K562 (cell line): Measurements from ENCODE around the gene MLH3. TPM values are rescaled to one million over a fixed set of nuclear protein-coding genes. Genes with fewer than 3 reads are reported as not detected.

Source experiments
- ATAC-seq: fragments of 200-7000 bp; cut with Tn5 transposase; 3 replicates; pipeline ENCODE4 v1.9.1; 2020; ENCODE audit warnings: moderate library complexity
- BruUV-seq: library from RNA; stranded (reverse); fragments of 400-500 nt; replicated peaks from 2 replicates; lab custom pipeline; 2021; lab: Mats Ljungman, UMichigan
- CTCF ChIA-PET: fragments of 300-600 bp; formaldehyde crosslinking; extraction: SDS; loops from one replicate; lab custom pipeline; 2021; ENCODE audit warnings: low intra/inter-chr PET ratio; lab: Yijun Ruan, JAX
- POLR2A ChIA-PET: fragments of 300-600, 350-650 bp; sonication (Branson Sonifier 250); formaldehyde crosslinking; extraction: SDS; loops from one replicate; lab custom pipeline; 2021; ENCODE audit warnings: antibody characterized with exemption, inconsistent platforms; lab: Yijun Ruan, JAX
- DNase-seq, 4 experiments: peaks; one replicate each; pipeline versions ENCODE4 v3.0.0 to v3.0.0-alpha.2; 2011 to 2018; ENCODE audit warnings: low spot score in 3 of 4, mixed read lengths in 3 of 4; ENCODE audit errors: extremely low read depth in 1 of 4
- FAIRE-seq: peaks from 2 replicates; lab custom pipeline; 2011; peaks lifted over from hg19 to GRCh38; lab: Jason Lieb, UNC
- H2AFZ ChIP-seq: 2 replicates; pipeline ENCODE4 v1.6.0; 2011; ENCODE audit warnings: low read depth, low read length, control low read depth, inconsistent platforms
- H3K27ac ChIP-seq: fragments of 200-600 bp; 3 replicates; pipeline ENCODE4 v1.8.0; 2011; ENCODE audit warnings: low read depth, mild to moderate bottlenecking, control low read depth, inconsistent platforms, low read length, moderate library complexity, mixed read lengths; ENCODE audit errors: extremely low read depth
- H3K27me3 ChIP-seq, 2 experiments: fragments of 300-600 bp in 1 of 2; 2 replicates in 1 of 2; 3 replicates in 1 of 2; pipeline versions ENCODE4 v1.6.0 to v1.8.0; 2011; ENCODE audit warnings: inconsistent platforms in 2 of 2, low read length in 2 of 2, mild to moderate bottlenecking in 1 of 2, mixed read lengths in 1 of 2, moderate library complexity in 1 of 2; ENCODE audit not compliant: control insufficient read depth in 2 of 2, insufficient read depth in 2 of 2
- H3K36me3 ChIP-seq: fragments of 300-600 bp; 3 replicates; pipeline ENCODE4 v1.8.0; 2011; ENCODE audit warnings: mild to moderate bottlenecking, low read length, inconsistent platforms; ENCODE audit not compliant: control insufficient read depth, insufficient read depth
- H3K4me1 ChIP-seq, 2 experiments: fragments of 200-600 bp in 1 of 2; replicated peaks in 1 of 2; 2 replicates in 1 of 2; 3 replicates in 1 of 2; pipeline versions ENCODE4 v1.5.1 to v1.8.0; 2011; ENCODE audit warnings: inconsistent platforms in 2 of 2, low read length in 2 of 2, mild to moderate bottlenecking in 1 of 2, mixed read lengths in 1 of 2, moderate library complexity in 1 of 2; ENCODE audit not compliant: control insufficient read depth in 2 of 2, insufficient read depth in 2 of 2
- H3K4me2 ChIP-seq: 2 replicates; pipeline ENCODE4 v1.6.1; 2011; ENCODE audit warnings: low read length, control low read depth, inconsistent platforms, mixed read lengths; ENCODE audit not compliant: insufficient read depth
- H3K4me3 ChIP-seq: fragments of 200-600 bp; sonication (generic), shearing (Covaris generic); 2 replicates; pipeline ENCODE4 v1.5.1; 2016; ENCODE audit warnings: control low read depth, inconsistent platforms
- H3K79me2 ChIP-seq: fragments of 200-600 bp; 3 replicates; pipeline ENCODE4 v1.8.0; 2011; ENCODE audit warnings: low read length, inconsistent platforms; ENCODE audit not compliant: control insufficient read depth, insufficient read depth
- H3K9ac ChIP-seq, 2 experiments: 2 replicates each; pipeline versions ENCODE4 v1.6.0 to v1.6.1; 2011; ENCODE audit warnings: low read depth in 2 of 2, low read length in 2 of 2, control low read depth in 1 of 2, inconsistent platforms in 1 of 2, mild to moderate bottlenecking in 1 of 2, mixed read lengths in 1 of 2; ENCODE audit not compliant: insufficient read depth in 1 of 2
- H3K9me1 ChIP-seq: one replicate; pipeline ENCODE4 v1.6.0; 2011; ENCODE audit warnings: inconsistent platforms, mild to moderate bottlenecking, low read length, moderate library complexity; ENCODE audit not compliant: control insufficient read depth, insufficient read depth
- H3K9me3 ChIP-seq: replicated peaks from 2 replicates; pipeline ENCODE4 v1.5.1; 2011; ENCODE audit warnings: low read depth, low read length, inconsistent platforms; ENCODE audit not compliant: control insufficient read depth, insufficient read depth
- H4K20me1 ChIP-seq: replicated peaks from 2 replicates; pipeline ENCODE4 v1.6.1; 2011; ENCODE audit warnings: low read length, inconsistent platforms, mixed read lengths; ENCODE audit not compliant: control insufficient read depth, insufficient read depth
- CREB1 ChIP-seq, 2 experiments: sonication (generic) in 1 of 2; formaldehyde crosslinking in 1 of 2; IDR thresholded peaks; 2 replicates each; pipeline versions ENCODE4 v1.6.1 to v1.8.0; 2012 to 2022; ENCODE audit warnings: inconsistent platforms in 1 of 2, mild to moderate bottlenecking in 1 of 2, missing genetic modification reagents in 1 of 2, moderate library complexity in 1 of 2
- MYC ChIP-seq, 2 experiments: fragments of 250-450 bp in 1 of 2; sonication (Bioruptor Pico) in 1 of 2; IDR thresholded peaks; 2 replicates each; pipeline versions ENCODE4 v1.5.1 to v1.6.1; 2012 to 2021; ENCODE audit warnings: low read depth in 2 of 2, borderline replicate concordance in 1 of 2, improper control_type of control experiment in 1 of 2, low read length in 1 of 2, mild to moderate bottlenecking in 1 of 2, moderate library complexity in 1 of 2
- TAL1 ChIP-seq: fragments of 450-650 bp; IDR thresholded peaks from 2 replicates; pipeline ENCODE4 v1.6.1; 2016; ENCODE audit warnings: mild to moderate bottlenecking
- WGBS: fragments of 100-300 bp; shearing (Covaris generic); methylation state at CpG from one replicate; pipeline ENCODE4 v1.1.6; 2016; ENCODE audit warnings: low coverage, mixed read lengths; ENCODE audit not compliant: insufficient coverage; ENCODE audit errors: missing lambda C conversion rate; 5-methylcytosine and 5-hydroxymethylcytosine counted together
- in situ Hi-C: fragments of 300-500 bp; cut with MboI; formaldehyde crosslinking; loops from 4 replicates; pipeline ENCODE4 v1.15.0; 2018; ENCODE audit warnings: inconsistent platforms, mixed read lengths
- intact Hi-C: fragments of 100-400 bp; cut with micrococcal nuclease; formaldehyde crosslinking; loops from 2 replicates; pipeline ENCODE4 v1.14.2; 2022
- polyA plus RNA-seq, 8 experiments: library from polyadenylated mRNA; depleted of rRNA in 4 of 8; stranded (reverse) in 5 of 8; unstranded in 3 of 8; fragments of >200 nt; fragmentation: Nextera tagmentation in 2 of 8; fragmentation: Illumina TruSeq in 1 of 8; extraction: Ambion mirVana in 2 of 8; extraction: Trizol in 1 of 8; gene quantifications; 2 replicates each; pipeline versions ENCODE4 v1.2.1 to v1.2.3, GENCODE V29; 2011 to 2014; ENCODE audit warnings: inconsistent platforms in 1 of 8, missing spikeins in 1 of 8
- total RNA-seq, 7 experiments: library from RNA; depleted of rRNA in 6 of 7; stranded (reverse); fragments of >200 nt in 6 of 7; fragmentation: Illumina TruSeq in 2 of 7; extraction: Trizol in 2 of 7; gene quantifications; 2 replicates each; pipeline versions ENCODE4 v1.2.1 to v1.2.3, GENCODE V29; 2011 to 2021; ENCODE audit warnings: low replicate concordance in 1 of 7
- TF ChIP-seq, protein P1 (sequence below): sonication (generic); formaldehyde crosslinking; IDR thresholded peaks from 2 replicates; pipeline ENCODE4 v1.8.1; 2023; ENCODE audit warnings: mild to moderate bottlenecking, missing genetic modification reagents
- TF ChIP-seq, protein P2 (sequence below), 2 experiments: fragments of 450-650 bp in 1 of 2; sonication (generic) in 1 of 2; formaldehyde crosslinking in 1 of 2; IDR thresholded peaks; 2 replicates each; pipeline versions ENCODE4 v1.7.1 to v1.9.0; 2016 to 2022; ENCODE audit warnings: inconsistent platforms in 1 of 2, mild to moderate bottlenecking in 1 of 2, missing genetic modification reagents in 1 of 2
- TF ChIP-seq, protein P3 (sequence below): fragments of 250-450 bp; sonication (Bioruptor Pico); IDR thresholded peaks from 2 replicates; pipeline ENCODE4 v1.8.0; 2021; ENCODE audit warnings: borderline replicate concordance, mild to moderate bottlenecking, moderate library complexity; ENCODE audit not compliant: poor library complexity, severe bottlenecking

Gene MLH3
- total and polyA plus RNA-seq, 9 of the 15 experiments (the other 6 are each of a cell fraction or from before 2014, with no cell fraction given): 5.9 to 15.3 (median 10.7) TPM

DNA sequence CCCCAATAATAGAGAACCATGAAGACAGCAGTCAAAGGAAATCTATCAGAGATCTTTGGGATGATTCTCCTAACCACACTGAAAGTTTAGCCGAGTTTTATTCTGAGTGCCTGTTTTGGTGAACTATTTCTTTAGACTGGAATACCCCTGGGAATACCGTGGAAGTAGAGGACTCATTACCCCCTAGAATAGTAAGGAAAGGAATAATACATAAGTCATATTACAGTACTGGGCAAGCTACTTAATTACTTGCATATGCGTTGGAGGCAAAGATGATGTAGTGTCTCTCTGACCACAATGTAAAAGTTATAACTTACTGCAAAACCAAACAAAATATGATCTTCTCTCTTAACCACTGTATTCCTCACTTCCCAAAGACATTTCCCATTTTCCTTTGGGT lies 43.6 kb upstream of the MLH3 start:
- H3K27ac ChIP-seq: no peak overlapping the region
- TF ChIP-seq CREB1 (IDR thresholded peaks at IDR 0.05) (no peak), CREB1 (CRISPR knock-in tag; IDR thresholded peaks at IDR 0.05) (no peak), TAL1 (no peak), MYC (IDR thresholded peaks at IDR 0.05; ENCODE audit: low read depth, low read length) (no peak), MYC (CRISPR knock-in tag; IDR thresholded peaks at IDR 0.05; ENCODE audit: borderline replicate concordance, low read depth) (no peak)
- TF ChIP-seq, protein P1, sequence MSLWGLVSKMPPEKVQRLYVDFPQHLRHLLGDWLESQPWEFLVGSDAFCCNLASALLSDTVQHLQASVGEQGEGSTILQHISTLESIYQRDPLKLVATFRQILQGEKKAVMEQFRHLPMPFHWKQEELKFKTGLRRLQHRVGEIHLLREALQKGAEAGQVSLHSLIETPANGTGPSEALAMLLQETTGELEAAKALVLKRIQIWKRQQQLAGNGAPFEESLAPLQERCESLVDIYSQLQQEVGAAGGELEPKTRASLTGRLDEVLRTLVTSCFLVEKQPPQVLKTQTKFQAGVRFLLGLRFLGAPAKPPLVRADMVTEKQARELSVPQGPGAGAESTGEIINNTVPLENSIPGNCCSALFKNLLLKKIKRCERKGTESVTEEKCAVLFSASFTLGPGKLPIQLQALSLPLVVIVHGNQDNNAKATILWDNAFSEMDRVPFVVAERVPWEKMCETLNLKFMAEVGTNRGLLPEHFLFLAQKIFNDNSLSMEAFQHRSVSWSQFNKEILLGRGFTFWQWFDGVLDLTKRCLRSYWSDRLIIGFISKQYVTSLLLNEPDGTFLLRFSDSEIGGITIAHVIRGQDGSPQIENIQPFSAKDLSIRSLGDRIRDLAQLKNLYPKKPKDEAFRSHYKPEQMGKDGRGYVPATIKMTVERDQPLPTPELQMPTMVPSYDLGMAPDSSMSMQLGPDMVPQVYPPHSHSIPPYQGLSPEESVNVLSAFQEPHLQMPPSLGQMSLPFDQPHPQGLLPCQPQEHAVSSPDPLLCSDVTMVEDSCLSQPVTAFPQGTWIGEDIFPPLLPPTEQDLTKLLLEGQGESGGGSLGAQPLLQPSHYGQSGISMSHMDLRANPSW (CRISPR knock-in tag): no peak
- TF ChIP-seq, protein P2, sequence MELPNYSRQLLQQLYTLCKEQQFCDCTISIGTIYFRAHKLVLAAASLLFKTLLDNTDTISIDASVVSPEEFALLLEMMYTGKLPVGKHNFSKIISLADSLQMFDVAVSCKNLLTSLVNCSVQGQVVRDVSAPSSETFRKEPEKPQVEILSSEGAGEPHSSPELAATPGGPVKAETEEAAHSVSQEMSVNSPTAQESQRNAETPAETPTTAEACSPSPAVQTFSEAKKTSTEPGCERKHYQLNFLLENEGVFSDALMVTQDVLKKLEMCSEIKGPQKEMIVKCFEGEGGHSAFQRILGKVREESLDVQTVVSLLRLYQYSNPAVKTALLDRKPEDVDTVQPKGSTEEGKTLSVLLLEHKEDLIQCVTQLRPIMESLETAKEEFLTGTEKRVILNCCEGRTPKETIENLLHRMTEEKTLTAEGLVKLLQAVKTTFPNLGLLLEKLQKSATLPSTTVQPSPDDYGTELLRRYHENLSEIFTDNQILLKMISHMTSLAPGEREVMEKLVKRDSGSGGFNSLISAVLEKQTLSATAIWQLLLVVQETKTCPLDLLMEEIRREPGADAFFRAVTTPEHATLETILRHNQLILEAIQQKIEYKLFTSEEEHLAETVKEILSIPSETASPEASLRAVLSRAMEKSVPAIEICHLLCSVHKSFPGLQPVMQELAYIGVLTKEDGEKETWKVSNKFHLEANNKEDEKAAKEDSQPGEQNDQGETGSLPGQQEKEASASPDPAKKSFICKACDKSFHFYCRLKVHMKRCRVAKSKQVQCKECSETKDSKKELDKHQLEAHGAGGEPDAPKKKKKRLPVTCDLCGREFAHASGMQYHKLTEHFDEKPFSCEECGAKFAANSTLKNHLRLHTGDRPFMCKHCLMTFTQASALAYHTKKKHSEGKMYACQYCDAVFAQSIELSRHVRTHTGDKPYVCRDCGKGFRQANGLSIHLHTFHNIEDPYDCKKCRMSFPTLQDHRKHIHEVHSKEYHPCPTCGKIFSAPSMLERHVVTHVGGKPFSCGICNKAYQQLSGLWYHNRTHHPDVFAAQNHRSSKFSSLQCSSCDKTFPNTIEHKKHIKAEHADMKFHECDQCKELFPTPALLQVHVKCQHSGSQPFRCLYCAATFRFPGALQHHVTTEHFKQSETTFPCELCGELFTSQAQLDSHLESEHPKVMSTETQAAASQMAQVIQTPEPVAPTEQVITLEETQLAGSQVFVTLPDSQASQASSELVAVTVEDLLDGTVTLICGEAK (IDR thresholded peaks at IDR 0.05): no peak
- TF ChIP-seq, protein P2 (CRISPR knock-in tag; IDR thresholded peaks at IDR 0.05): no peak
- TF ChIP-seq, protein P3, sequence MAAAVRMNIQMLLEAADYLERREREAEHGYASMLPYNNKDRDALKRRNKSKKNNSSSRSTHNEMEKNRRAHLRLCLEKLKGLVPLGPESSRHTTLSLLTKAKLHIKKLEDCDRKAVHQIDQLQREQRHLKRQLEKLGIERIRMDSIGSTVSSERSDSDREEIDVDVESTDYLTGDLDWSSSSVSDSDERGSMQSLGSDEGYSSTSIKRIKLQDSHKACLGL (CRISPR knock-in tag): no peak
- H2AFZ ChIP-seq: no peak overlapping the region
- no peak for FAIRE-seq
- no peaks in the 10 kb centered on the region for H3K4me1 ChIP-seq
- intact Hi-C loops (no loop called here), in situ Hi-C loops (no loop called here)
- H3K9me1 ChIP-seq: no peaks in the 10 kb centered on the region
- H3K36me3 ChIP-seq: peaks cover 34% of the 10 kb centered on the region
- ChIA-PET POLR2A (interaction anchor here (0.6 to 1.1 kb wide), 2 partner anchors 8 to 154 kb away, joined by 3 read pairs; no protein-coding TSS in a partner anchor), CTCF (no interaction called here)
- H3K27me3 ChIP-seq: no peaks in the 10 kb centered on the region
- H4K20me1 ChIP-seq: no peaks in the 10 kb centered on the region
- no peak overlapping the region for H3K4me3 ChIP-seq
- WGBS: 73% methylated on average over 2 of the region's 3 CpGs
- no peak for ATAC-seq
- H3K4me2 ChIP-seq: no peak overlapping the region
- no TSS peak for BruUV-seq
- H3K79me2 ChIP-seq: no peaks in the 10 kb centered on the region
- no peaks in the 10 kb centered on the region for H3K9me3 ChIP-seq
- H3K9ac ChIP-seq: no peak overlapping the region
- DNase-seq: no peak
